CD4-positive, alpha-beta T cell treated with Interleukin-4 for 1 hour (primary cell): ENCODE data around the gene PPP1R12B.
"Not testable (repeated sequence)": the region's sequence is repeated elsewhere in the genome, so short reads cannot be mapped to it uniquely, and the experiment has no call there.

Experiments used
- DNase-seq, 2 donors: peaks; one replicate each; pipeline ENCODE4 v3.0.0-alpha.2; 2020 to 2022

Gene PPP1R12B

GRCh38 chr1:202349206-202349928, 868 bp downstream of the PPP1R12B start:
- peak; percentile 23 to 28 for DNase-seq

GRCh38 chr1:202351725-202352124, 3.2 kb downstream of the PPP1R12B start:
- no peak for DNase-seq

- not testable (repeated sequence) for DNase-seq
These were observed 4.2 kb downstream of the PPP1R12B start for GRCh38 chr1:202352583-202353197.

GRCh38 chr1:202355944-202356553, 7.5 kb downstream of the PPP1R12B start:
- no peak for DNase-seq

GRCh38 chr1:202357506-202357905, 9.0 kb downstream of the PPP1R12B start:
- DNase-seq, result no peak

GRCh38 chr1:202361224-202361623, 12.7 kb downstream of the PPP1R12B start:
- no peak for DNase-seq

- no peak for DNase-seq
These were observed 13.2 kb downstream of the PPP1R12B start for GRCh38 chr1:202361701-202362100.

- no peak for DNase-seq
These were observed 13.7 kb downstream of the PPP1R12B start for GRCh38 chr1:202362212-202362611.

GRCh38 chr1:202365092-202365815, 16.8 kb downstream of the PPP1R12B start:
- DNase-seq, result no peak

GRCh38 chr1:202367271-202367670, 18.8 kb downstream of the PPP1R12B start:
- no peak for DNase-seq

- DNase-seq, result not testable (repeated sequence)
These were observed 22.4 kb downstream of the PPP1R12B start for GRCh38 chr1:202370906-202371305.

GRCh38 chr1:202374099-202374498, 25.6 kb downstream of the PPP1R12B start:
- DNase-seq, result no peak

- not testable (repeated sequence) for DNase-seq
These were observed 26.7 kb downstream of the PPP1R12B start for GRCh38 chr1:202375175-202375574.

- DNase-seq, result no peak
These were observed 27.7 kb downstream of the PPP1R12B start for GRCh38 chr1:202376247-202376646.

- DNase-seq, result peak in 1 of 2 donors; percentile 21
These were observed 31.5 kb downstream of the PPP1R12B start for GRCh38 chr1:202379884-202380529.

GRCh38 chr1:202380535-202380934, 32.0 kb downstream of the PPP1R12B start:
- DNase-seq, result not testable (repeated sequence)

GRCh38 chr1:202381867-202382266, 33.4 kb downstream of the PPP1R12B start:
- DNase-seq, result not testable (repeated sequence)

- not testable (repeated sequence) for DNase-seq
These were observed 47.3 kb downstream of the PPP1R12B start for GRCh38 chr1:202395831-202396230.

- DNase-seq, result no peak
These were observed 48.8 kb downstream of the PPP1R12B start for GRCh38 chr1:202397256-202397655.

- DNase-seq, result not testable (repeated sequence)
These were observed 49.9 kb downstream of the PPP1R12B start for GRCh38 chr1:202398439-202398838.

GRCh38 chr1:202401771-202402170, 53.3 kb downstream of the PPP1R12B start:
- not testable (repeated sequence) for DNase-seq

- DNase-seq, result not testable (repeated sequence)
These were observed 54.9 kb downstream of the PPP1R12B start for GRCh38 chr1:202403381-202403780.

GRCh38 chr1:202405928-202406327, 57.4 kb downstream of the PPP1R12B start:
- no peak for DNase-seq
